GM21737 (cell line): ENCODE data around the gene FEM1B.

Experiments
- ATAC-seq: cut with Tn5 transposase; IDR thresholded peaks from one replicate; pipeline ENCODE4 v1.9.1; 2021; ENCODE audit warnings: mild to moderate bottlenecking, moderate library complexity; ENCODE audit not compliant: unreplicated experiment

The FEM1B gene

DNA sequence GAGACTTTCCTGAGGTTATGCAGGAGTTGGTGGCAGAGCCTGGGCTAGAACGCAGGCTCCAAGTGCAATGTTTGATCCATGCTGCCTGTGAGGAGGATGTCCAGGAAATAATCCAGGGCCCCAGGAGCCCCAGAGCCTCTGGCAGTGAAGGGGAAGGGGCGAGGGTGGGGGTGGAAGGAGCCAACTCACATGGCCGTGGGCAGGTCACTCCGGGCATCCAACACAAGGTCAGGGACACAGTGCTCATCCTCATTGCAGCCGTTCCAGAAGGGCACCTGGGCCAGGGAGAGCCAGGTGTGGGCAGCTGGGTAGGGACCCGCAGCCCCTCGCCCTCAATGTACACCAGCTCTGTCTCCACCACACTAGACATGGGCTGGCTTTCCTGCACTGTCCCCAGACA lies 43.7 kb downstream of the FEM1B start:
- ATAC-seq = no peak

DNA sequence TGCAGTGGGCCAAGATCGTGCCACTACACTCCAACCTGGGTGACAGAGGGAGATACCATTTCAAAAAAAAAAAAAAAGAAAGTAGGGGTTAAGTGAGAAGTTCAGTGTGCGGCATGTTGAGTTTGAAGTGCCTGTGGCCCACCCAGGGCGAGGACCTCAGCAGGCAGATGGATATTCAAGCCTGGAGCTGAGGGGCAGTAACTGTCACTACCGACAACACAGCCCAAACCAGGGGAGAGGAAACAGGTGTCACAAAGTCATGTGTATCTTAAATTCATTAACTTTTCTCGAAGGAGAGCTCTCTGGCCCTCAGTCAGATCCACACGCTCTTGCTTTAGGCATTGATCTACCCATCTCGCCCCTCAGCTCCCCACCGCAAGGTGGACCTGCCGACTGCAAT lies 45.3 kb downstream of the FEM1B start:
- ATAC-seq = no peak

DNA sequence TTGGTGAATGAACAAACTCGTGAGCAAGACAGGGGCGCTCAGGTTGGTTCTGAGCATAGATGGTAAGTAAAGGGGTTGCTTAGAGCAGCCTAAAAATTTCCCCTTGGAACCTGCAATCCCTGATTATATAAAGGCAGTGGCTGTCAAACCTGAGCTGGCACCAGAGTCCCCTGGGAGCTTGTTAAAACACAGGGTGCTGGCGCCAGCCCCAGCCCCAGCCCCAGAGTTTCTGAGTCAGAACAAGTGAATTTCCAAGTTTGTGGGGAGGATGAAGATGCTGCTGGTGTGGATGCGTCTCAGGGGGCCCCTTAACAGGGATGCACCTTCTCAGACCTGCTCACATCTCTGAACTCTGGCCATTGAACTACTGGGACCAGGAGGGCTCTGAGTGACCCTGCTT lies 48.2 kb downstream of the FEM1B start:
- no peak for ATAC-seq

DNA sequence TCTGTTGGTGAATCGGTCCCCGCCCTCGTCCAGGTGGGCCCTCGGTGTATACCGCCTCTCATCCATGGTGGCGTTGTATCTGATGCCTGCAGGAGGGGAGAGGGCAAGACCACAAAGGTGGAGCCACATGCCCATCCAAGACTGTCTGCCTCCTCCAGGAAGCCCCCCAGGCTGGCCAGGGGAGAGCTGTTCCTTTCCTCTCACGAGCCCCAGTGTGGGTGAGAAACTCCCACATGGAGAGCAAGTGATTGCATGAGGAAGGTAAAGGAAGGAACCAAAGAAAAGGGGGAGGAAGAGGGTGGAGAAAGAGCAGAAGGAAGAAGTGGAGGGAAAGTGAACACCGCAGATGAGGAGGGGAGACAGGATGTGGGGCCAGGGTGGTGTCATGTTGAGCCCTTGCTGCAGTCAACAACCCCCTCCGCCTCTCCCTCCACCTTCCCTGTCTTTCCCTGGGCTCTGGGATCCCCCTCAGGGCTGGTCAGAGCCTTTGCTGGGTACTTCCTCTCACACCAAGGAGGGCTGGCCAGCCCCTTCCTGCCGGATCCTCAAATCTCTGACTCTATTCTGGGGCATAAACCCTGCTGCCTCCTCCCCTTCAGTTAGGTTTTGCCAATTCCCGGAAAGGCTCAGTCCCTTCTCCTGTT lies 49.3 kb downstream of the FEM1B start:
- no peak for ATAC-seq

DNA sequence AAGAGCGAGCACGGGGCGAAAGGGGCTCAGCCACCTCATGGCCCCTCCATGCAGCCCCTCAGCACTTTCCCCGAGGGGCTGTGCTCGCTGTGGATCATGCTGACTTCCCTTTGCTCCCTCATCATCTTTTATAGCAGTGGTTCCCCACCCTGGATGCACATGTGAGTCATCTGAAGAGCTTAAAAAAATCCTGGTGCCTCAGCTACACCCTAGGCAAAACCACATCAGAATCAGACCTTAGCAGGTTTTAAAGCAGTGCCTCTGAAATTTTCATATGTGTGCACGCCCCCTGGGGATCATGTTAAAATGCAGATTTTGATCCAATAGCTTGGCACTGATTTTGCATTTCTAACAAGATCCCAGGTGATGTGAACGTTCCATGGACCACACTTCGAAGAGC lies 50.9 kb downstream of the FEM1B start:
- no peak for ATAC-seq

DNA sequence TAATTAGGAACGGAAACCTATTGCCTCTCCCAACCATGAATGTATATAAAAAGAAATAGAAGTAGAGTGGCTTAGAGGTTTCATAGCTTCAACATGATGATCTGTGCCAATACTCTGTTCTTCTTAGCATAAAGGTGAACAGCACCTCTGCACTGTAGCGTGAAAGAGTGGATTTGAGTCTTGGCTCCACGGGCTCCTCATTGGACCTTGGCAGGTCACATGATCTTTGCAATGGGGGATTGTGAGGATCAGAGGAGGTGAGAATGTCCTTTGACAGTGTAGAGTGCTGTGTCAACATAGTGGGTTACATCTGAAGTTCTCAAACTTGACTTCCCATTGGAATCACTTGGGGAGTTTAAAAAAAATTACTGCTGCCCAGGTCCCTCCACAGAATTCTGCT lies 51.4 kb downstream of the FEM1B start:
- ATAC-seq = no peak

DNA sequence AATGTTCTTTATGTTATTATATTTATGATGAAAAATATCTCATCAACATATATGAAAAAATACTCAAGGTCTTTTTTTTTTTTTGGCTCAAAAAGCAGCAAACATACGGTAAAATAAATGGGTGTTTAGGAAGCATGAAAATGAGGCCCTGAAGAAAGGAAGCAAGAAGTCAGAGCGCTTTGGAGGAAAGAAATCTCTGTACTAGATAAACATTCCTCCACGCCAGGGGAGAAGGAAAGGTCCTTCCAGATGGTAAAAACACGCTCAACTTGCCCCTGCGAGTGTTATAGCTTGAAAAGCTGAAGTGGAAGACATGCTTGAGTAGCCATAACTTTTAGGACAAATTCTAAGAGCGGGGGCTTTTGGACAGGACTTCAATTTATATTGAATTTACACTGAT lies 52.9 kb downstream of the FEM1B start:
- no peak for ATAC-seq

DNA sequence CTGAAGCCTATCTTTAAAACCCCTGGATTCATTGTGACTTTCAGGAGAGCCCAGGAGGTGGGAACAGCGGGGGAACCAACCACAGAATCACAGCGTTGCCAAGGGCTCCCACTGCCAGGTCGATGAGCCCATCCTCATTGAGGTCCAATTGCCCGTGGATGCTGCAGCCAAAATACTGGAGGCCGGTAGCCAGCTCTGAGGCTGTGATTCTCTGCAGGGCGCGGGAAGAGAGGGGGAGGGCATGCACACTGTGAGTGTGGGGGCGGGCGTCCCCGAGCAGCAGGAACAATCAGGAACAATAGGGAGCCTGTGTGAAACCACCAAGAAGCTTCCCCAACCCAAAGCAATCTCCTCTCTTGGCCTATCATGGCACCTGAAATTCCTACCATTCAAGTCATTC lies 53.4 kb downstream of the FEM1B start:
- no peak for ATAC-seq

DNA sequence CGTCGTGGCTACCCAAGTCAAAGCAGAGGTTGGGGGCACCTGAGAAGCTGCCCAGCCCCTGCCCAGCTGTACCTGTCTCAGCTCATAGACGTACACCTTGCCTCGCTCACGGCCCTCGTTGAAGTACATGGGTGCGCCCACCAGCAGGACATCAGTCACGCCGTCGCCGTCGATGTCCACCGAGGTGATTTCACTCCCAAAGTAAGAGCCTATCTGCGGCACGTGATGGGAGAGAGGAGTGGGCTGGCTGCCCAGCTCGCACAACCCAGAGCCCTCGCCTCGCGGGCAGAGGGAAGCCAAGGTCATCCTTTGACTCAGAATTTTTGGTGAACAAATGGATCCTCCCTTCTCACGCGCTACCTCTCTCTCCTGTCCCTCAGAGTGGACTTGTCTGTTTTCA lies 54.7 kb downstream of the FEM1B start:
- ATAC-seq = no peak

DNA sequence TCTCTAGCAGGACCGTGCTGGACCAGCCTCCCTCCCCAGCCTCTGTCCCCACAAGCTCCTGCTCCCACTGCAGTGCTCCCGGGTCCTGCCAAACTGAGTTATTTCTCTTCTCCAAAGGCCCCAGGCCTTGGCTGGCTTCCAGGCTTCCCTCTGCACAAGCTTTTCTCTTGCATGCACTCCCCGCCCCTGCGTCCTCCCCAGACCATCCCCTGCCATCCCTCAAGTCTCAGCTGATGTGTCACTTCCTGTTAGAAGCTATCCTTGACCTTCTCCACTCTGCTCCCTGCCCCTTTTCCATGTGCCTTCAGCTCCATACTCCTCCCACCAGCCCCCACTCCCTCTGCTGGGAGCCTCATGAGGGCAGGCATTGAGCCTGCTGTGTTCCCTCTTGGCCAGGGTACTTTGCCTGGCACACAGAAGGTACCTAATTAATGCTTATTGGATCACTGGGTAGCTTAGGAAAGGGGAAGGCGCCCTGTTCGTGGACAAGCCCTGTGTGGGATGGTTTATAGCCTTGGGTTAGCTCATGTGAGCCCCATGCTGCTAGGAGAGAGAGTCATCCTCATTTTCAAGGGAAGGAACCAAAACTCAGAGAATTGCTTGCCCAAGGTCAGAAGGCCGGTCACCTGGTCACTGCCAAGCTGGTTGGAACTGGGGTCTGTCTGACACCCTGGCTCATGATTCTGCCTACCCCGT lies 56.4 kb downstream of the FEM1B start:
- ATAC-seq = no peak

DNA sequence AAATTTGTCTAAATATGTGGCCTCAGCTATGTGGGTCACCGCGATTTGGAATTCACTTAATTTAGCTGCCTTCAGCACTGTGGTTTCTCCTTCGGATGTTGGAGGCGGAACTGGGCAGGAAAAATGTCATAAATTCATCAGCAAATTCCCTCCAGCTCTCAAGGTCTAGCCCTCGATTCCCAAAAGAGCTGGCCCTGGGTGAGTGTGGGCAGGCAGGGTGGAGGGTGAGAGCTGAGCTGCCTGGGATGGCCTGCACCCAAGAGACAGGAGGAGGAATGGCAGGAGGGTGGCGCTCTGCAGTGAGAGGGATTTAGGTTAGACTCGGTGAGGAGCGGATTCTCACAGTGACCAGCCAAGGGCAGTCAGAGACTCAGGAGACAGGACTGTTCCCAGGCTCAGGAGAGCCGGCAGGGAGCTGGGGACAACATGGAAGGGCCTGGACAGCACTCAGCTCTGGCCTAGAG lies 57.1 kb downstream of the FEM1B start:
- no peak for ATAC-seq

DNA sequence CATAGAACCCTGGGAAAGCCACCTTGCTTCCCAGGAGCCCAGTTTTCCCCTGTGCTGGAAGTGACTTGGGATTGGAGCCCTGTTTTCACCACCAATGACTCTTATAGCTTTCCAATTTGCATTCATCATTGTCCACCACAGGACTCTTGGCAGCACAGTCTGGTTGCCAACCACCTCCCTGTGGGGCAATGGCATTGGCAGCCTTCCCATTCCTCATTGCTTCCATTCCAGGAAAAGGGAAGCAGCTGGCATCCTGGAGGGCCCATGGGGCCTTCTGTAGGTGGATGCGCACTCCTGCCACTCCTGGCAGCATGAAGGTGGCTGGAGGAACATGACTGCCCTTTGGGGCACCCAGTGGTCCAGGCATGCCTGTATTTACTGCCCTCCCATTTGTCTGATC lies 57.7 kb downstream of the FEM1B start:
- no peak for ATAC-seq

DNA sequence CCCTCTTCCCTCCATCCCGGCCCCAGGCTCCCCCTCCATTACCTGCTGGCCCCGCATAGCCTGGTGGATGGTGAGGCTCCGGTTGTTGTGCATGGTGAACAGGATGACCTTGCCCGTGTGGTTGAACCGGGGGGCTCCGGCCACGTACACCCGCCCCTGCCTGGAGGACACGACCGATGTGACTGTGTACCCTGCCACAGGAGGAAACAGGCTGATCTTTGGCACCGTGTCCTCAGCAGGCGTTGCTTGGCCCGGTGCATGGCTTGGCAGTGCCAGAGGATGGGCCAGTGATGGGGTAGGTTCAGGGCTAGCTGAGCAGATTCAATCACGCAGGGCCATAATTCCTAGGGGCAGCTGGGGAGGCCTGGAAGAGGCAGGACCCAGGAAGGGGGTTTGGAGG lies 58.1 kb downstream of the FEM1B start:
- ATAC-seq = no peak

DNA sequence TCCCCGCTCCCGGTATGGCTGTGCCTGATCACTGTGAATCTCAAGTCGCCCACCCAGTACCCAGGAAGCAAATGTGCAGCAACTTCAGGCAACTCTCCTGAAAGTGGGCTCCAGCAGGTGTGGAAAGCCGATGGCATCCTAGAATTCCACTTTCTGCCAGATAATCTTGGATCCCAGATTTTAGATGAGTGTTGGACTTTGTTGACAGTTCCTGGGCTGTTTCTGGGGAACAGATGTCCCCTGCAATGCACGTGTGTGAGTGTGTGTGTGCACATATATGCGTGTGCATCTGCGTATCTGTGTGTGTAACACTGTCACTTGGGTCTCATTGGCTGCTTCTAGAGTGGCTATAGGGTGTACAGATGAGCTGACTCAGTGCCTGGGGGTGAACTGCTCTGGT lies 59.0 kb downstream of the FEM1B start:
- no peak for ATAC-seq

DNA sequence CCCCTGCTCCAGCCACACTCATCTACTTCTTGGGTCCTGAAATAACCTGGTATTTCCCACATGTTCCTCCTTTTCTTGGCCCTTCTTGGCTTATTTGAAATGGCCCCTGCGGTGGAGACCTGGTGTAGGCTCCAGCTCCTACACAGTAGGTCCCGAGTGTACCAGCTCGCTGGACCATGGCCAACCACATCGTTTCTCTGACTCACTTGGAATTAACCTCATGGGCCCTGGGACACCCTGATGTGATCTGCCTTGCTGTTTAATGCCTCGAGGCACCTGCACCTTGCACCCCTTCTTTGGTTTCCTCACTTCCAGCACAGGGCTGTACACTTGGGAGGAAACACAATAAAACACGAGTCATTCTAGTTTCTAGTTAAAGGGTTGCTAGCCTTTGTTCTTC lies 60.3 kb downstream of the FEM1B start:
- no peak for ATAC-seq

DNA sequence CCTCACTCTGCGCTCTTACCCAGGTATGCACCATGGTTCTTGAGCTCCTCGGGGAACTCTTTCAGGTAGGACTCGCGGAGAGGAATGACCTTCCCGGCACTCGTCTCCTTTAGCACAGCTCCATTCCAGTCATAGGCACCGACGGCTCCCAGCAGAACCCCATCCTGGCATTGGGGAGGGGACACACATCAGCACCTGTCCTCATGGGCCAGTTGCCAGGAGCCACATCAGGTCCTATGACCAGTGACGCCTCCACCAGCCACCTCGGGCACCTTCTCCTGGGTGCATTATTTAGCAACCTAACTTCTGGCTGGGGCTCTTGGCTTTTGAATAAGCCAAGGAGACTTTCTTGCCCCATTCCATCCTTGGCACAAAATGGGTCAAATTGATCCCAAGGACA lies 61.9 kb downstream of the FEM1B start:
- no peak for ATAC-seq

DNA sequence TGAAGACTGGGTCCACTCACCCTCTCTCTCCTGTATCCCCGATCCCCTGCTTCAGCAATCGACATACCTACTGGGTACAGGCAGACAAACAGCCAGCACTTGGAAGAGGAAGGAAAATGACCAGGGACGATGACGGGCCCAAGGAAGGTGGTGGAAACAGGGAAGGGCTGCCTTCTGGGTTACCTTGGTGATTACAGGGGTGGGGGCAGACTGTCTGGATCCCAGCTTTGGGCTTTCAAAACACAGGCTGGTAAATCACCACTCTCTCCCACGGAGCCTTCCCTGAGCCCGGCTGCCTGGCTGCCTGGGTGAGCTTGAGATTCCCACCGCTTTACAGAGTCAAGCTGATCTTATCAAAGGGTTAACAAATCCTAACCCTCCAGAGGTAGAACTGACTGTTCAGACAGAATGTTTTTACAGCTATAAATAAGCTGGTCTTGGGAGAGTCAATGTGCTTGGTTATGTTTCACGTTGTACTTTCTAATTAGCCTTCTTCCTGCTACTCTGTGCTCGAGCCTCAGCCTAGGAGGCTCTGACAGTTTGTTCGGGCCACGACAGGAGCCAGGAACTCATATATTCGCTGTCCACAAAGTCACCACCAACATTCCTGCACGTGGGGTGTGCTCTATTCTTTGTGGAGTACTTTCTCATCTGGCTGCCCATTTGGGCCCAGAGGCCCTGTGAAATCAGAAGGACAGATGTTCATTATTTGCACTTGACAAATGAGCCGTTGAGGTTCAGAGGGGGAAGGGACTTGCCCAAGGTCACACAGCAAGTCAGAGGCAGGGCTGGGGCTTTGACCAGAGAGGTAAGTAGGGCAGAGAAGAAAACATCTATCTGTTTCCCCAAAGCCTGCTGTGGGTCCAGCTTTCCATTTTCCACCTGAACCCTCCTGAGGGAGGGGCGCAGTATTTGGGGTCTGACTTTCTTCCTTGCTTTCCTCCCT lies 63.5 kb downstream of the FEM1B start:
- no peak for ATAC-seq

DNA sequence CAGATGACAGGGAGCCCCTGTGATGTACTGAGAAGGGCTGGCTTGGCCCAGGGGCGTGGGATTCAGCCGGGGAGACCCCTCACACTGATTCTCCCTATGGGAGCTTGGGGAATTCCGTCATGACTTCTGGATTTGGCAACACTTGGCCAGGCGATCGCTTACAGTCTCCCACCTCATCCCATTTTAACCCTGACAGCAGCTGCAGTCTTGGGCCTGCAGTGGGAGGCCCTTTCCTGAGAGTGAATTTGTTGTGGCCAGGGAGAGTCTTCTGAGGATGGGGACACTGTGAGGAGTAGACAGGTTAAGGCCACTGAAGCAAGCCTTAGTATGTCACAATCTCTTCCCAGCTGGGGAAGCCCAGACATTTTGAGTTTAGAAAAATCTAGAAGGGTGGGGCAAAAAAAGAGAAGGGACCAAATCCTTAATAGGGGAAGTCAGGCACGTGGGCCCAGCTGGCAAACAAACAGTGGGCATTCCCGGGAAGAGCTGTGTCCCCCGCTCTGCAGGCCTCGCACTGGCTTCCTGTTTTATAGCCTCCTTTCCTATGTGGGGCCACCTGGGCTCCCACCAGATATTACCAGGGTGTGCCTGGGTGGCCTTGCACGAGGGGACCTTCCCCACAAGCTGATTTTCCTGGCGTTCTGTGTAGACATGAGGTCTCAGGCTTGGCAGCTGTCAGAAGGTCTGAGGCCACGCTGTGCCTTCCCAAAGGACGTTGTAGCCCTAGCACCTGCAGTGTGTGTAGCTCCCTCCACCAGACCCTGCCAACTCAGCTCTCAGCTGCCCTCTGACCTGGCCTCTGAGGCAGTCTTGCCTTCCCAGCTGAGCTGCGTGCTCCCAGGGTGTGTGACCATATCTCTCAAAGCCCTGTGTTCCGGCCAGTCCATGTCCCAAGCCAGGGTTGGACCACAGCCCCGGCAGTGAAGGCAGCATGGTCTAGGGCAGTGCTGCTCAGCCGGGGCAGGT lies 64.5 kb downstream of the FEM1B start:
- ATAC-seq = no peak

DNA sequence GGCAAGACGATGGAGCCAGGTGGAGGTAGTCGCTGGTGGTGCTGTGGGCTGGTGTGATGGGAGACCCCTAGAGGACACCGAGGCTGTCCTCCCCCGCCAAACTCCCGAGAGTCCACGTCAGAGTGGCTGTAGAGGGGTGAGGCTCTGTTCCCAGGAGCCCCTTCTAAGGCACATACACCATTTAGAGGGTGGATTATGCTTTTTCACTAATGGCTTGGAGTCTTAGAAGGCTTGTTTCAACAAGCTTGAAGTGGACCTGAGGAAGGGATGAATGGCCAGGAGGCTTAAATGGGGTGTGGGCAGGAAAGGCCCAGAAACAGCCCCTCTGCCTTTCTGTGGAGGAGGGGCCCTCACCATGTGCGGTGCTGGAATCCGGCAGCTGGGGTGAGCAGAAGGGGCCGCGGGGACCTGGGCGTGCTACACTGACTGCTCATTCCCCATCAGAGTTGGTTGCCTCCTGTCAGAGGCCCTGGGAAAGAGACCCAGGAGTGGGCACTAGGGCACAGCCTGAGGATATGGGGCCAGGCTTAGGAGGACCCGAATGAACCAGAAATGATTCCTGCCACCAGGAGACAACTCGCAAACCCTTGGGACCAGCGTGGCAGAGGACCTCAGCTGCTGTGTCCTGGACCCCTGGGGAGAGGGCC lies 66.2 kb downstream of the FEM1B start:
- no peak for ATAC-seq

DNA sequence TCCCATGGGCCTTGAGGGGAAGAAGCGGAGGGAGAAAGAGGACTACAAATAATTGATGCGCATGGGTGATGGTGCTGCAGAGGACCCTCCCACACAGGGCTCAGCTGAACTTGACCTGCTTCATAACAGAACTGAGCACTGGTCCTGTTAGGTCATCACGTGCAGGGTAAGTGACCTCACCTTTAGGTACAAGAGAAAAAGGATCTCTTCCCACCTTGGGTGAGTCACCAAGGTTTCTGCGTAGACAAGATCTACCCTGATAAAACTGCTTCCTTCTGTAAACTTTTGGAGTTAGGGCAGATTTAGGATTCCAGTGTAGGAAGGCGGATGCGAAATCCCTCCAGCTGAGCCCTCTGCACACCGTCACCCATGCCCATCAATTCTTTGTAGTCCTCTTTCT lies 67.1 kb downstream of the FEM1B start:
- no peak for ATAC-seq
